Lower leg skin (tissue), 3 donors: ENCODE results near the gene ALCAM.

Experiments
- POLR2A ChIP-seq, 2 donors: fragments of 450-650 bp; IDR thresholded peaks; one replicate each; pipeline ENCODE4 v1.6.1; 2016 to 2017; ENCODE audit warnings: antibody characterized with exemption in 2 of 2, mild to moderate bottlenecking in 1 of 2, moderate library complexity in 1 of 2
- TF ChIP-seq, protein P1 (sequence below), 3 donors: fragments of 450-650 bp; IDR thresholded peaks; one replicate each; pipeline ENCODE4 v1.5.1; 2016; ENCODE audit warnings: antibody characterized with exemption in 3 of 3, mild to moderate bottlenecking in 3 of 3, moderate library complexity in 2 of 3

DNA sequence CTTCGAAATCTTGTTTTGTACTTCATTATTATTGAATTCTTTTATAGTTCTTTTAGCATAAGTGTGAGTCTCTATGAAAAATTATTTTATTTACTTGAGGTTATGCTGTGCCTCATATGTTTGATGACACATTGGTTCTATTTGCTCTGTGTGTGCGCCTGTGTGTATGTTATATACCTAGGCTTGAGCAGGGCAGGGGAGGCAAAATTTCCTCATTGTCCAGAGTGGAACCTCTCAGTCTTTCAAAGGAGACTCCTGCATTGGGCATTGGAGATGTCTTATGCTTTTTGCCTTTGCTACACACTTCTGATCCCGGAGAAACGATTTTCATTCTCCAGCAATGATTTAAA, 58.4 kb downstream of the ALCAM start:
- TF ChIP-seq, protein P1, sequence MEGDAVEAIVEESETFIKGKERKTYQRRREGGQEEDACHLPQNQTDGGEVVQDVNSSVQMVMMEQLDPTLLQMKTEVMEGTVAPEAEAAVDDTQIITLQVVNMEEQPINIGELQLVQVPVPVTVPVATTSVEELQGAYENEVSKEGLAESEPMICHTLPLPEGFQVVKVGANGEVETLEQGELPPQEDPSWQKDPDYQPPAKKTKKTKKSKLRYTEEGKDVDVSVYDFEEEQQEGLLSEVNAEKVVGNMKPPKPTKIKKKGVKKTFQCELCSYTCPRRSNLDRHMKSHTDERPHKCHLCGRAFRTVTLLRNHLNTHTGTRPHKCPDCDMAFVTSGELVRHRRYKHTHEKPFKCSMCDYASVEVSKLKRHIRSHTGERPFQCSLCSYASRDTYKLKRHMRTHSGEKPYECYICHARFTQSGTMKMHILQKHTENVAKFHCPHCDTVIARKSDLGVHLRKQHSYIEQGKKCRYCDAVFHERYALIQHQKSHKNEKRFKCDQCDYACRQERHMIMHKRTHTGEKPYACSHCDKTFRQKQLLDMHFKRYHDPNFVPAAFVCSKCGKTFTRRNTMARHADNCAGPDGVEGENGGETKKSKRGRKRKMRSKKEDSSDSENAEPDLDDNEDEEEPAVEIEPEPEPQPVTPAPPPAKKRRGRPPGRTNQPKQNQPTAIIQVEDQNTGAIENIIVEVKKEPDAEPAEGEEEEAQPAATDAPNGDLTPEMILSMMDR (IDR thresholded peaks at IDR 0.05) = no peak
- TF ChIP-seq POLR2A (IDR thresholded peaks at IDR 0.05) = no peak
